Neutrophil (primary cell): ENCODE results near the gene TMEM69.
"Not testable (repeated sequence)": the region's sequence is repeated elsewhere in the genome, so short reads cannot be mapped to it uniquely, and the experiment has no call there.

ENCODE experiments used
- H3K27ac ChIP-seq: fragments of 200-600 bp; sonication (generic); 2 replicates; pipeline ENCODE4 v1.5.1; 2016; ENCODE audit warnings: mild to moderate bottlenecking, moderate library complexity
- H3K27me3 ChIP-seq: fragments of 200-600 bp; sonication (generic); 2 replicates; pipeline ENCODE4 v1.6.0; 2016; ENCODE audit warnings: mild to moderate bottlenecking
- H3K36me3 ChIP-seq: fragments of 200-600 bp; sonication (generic); 2 replicates; pipeline ENCODE4 v1.5.1; 2017
- H3K4me1 ChIP-seq, 2 experiments: fragments of 200-600 bp in 1 of 2; sonication (generic) in 1 of 2; 1 replicate in 1 of 2; 2 replicates in 1 of 2; pipeline versions ENCODE4 v1.5.1 to v1.6.1; 2013 to 2016; ENCODE audit warnings: low read depth in 1 of 2, low read length in 1 of 2, mild to moderate bottlenecking in 1 of 2, moderate library complexity in 1 of 2; ENCODE audit not compliant: control insufficient read depth in 1 of 2, insufficient read depth in 1 of 2
- H3K4me3 ChIP-seq, 2 experiments: fragments of 200-600 bp in 1 of 2; sonication (generic) in 1 of 2; 1 replicate in 1 of 2; 2 replicates in 1 of 2; pipeline ENCODE4 v1.5.1; 2013 to 2016; ENCODE audit warnings: low read depth in 1 of 2, low read length in 1 of 2, mild to moderate bottlenecking in 1 of 2, moderate library complexity in 1 of 2
- H3K9me3 ChIP-seq: fragments of 200-600 bp; sonication (generic); 2 replicates; pipeline ENCODE4 v1.5.1; 2016
- TF ChIP-seq, protein P1 (sequence below): fragments of 200-600 bp; sonication (generic); IDR thresholded peaks from 2 replicates; pipeline ENCODE4 v1.5.1; 2016; ENCODE audit warnings: antibody characterized with exemption

The TMEM69 gene

DNA sequence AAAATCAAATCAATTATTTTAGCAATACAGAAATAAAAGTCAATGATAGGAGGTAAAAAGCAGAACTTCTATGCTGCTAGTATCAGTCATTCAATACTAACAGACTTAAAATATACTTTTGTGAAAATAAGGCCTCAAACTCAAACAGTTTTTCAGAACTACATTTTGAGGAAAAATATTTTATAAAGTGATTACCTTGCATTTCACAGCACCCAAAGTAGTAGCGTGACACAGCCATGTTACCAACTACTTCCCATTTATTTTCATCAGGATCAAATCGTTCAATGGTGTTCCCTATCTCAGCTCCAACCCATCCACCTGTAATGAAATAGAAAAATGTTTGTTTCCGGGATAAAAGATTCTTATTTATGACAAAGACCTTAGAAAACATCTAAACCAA lies 28.7 kb downstream of the TMEM69 start:
- TF ChIP-seq, protein P1, sequence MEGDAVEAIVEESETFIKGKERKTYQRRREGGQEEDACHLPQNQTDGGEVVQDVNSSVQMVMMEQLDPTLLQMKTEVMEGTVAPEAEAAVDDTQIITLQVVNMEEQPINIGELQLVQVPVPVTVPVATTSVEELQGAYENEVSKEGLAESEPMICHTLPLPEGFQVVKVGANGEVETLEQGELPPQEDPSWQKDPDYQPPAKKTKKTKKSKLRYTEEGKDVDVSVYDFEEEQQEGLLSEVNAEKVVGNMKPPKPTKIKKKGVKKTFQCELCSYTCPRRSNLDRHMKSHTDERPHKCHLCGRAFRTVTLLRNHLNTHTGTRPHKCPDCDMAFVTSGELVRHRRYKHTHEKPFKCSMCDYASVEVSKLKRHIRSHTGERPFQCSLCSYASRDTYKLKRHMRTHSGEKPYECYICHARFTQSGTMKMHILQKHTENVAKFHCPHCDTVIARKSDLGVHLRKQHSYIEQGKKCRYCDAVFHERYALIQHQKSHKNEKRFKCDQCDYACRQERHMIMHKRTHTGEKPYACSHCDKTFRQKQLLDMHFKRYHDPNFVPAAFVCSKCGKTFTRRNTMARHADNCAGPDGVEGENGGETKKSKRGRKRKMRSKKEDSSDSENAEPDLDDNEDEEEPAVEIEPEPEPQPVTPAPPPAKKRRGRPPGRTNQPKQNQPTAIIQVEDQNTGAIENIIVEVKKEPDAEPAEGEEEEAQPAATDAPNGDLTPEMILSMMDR = no peak
- Histone ChIP-seq H3K27me3 (no peaks in the 10 kb centered on the region), H3K4me3 (no peak overlapping the region)

DNA sequence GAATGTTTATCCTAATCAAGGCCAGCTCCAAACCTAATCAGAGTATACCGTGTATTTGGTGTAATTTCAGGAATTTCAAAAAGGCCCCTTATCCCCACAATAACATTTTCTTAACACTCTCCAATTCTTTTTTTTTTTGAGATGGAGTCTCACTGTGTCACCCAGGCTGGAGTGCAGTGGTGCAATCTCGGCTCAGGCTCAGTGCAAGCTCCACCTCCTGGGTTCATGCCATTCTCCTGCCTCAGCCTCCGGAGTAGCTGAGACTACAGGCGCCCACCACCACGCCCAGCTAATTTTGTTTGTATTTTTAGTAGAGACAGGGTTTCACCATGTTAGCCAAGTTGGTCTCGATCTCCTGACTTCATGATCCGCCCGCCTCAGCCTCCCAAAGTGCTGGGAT lies 29.4 kb downstream of the TMEM69 start:
- not testable (repeated sequence) for H3K4me3 ChIP-seq, H3K4me1 ChIP-seq, H3K9me3 ChIP-seq, H3K27ac ChIP-seq, H3K27me3 ChIP-seq, H3K36me3 ChIP-seq

More for the DNA sequence above, 28.7 kb downstream of the TMEM69 start:
- Histone ChIP-seq H3K36me3 (no peaks in the 10 kb centered on the region), H3K27ac (no peak overlapping the region), H3K4me1 (no peaks in the 10 kb centered on the region), H3K9me3 (no peaks in the 10 kb centered on the region)

DNA sequence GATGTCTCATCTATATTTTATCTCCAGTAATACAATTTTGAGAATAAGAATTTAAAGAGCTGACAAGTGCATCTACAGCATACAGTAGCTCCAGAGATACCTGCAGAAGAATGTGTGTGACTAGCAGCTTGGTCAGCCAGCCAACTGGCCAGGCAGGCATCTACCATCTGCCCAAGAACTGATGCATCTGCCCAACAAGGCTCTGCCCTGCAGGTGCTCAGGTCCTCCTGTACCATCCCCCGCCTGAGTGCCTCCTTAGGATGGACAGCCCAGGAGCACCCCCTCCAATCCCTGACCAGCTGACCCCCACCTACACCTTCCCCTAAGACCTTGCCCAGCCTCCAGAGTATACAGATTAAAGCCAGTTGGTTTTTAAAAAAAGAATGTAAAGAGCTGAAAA lies 30.3 kb downstream of the TMEM69 start:
- Histone ChIP-seq H3K9me3 (no peaks in the 10 kb centered on the region), H3K4me3 (no peak overlapping the region), H3K4me1 (peaks cover 8% of the 10 kb centered on the region in 2 experiments), H3K27ac (no peak overlapping the region), H3K27me3 (no peaks in the 10 kb centered on the region), H3K36me3 (no peaks in the 10 kb centered on the region)
- TF ChIP-seq, protein P1 = no peak

DNA sequence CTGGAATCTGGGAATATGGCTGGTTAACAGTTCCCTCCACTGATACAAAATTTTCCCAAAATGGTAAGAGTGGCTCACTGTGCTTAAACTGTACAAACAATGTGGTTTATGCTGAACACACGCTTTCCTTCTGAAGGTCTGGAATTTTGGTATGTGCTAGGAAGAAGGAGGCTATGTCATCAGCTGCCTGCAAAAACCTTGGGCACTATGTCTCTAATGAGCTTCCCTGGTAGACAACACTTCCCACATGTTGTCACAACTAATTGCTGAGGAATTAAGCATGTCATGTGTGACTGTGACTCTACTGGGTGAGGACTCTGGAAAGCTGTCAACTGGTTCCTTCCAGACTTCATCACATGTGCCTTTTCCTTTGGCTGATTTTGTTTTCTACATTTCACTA lies 33.2 kb downstream of the TMEM69 start:
- TF ChIP-seq, protein P1 = no peak
- no peaks in the 10 kb centered on the region for H3K36me3 ChIP-seq
- H3K27ac ChIP-seq = no peak overlapping the region
- no peaks in the 10 kb centered on the region for H3K27me3 ChIP-seq
- no peak overlapping the region for H3K4me3 ChIP-seq
- H3K9me3 ChIP-seq = no peaks in the 10 kb centered on the region
- H3K4me1 ChIP-seq = peaks cover 10% of the 10 kb centered on the region in 2 experiments

DNA sequence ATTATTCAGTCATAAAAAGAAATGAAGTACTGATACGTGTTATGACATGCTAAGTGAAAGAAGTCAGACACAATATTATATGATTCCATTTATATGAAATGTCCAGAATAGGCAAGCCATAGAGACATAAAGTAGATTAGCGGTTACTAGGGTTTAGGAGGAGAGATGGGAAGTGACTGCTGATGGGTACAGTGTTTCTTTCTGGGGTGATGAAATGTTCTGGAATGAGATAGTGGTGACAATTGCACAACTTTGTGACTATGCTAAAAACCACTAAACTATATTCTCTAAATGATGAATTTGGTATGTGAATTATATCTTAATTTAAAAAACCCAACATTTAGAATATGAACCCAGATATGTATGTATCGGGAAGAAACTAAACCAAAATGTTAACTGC lies 34.8 kb downstream of the TMEM69 start:
- TF ChIP-seq, protein P1 = no peak
- no peaks in the 10 kb centered on the region for H3K27me3 ChIP-seq
- no peak overlapping the region for H3K4me3 ChIP-seq
- H3K4me1 ChIP-seq = peaks cover 10% of the 10 kb centered on the region in 2 experiments
- H3K27ac ChIP-seq = no peak overlapping the region
- H3K9me3 ChIP-seq = no peaks in the 10 kb centered on the region
- peaks cover 7% of the 10 kb centered on the region for H3K36me3 ChIP-seq

DNA sequence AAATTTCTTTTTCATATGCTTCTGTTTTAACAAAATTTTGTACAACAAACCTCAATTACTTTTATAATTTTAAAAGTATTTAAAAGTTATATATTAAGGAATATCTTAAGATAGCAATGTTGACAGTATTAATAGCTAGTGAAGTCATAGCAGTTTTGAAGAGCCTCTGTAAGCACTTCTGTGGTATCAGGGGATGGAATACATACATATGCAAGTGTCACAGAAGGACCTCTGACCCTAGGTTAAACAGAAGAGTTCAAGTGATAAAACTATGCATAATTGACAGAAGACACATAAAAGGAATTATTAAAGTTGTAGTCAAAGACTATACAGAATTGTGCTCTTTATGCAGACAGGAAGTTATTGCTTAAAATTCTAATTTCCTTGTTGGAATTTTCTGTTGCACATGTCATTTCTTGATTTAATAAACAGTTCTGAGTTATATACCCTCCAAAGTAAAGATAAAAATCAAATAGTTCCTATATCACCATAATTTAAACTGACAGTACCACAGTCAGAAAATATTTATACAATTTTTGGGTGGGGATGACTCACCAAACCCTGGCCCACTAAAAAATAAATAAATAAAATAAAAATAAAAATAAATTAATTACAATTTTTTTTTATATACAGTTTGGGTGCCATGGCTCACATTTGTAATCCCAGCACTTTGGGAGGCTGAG lies 35.4 kb downstream of the TMEM69 start:
- Histone ChIP-seq H3K4me1 (peaks cover 10% of the 10 kb centered on the region in 2 experiments), H3K4me3 (no peak overlapping the region), H3K27ac (no peak overlapping the region), H3K36me3 (peaks cover 7% of the 10 kb centered on the region), H3K27me3 (no peaks in the 10 kb centered on the region), H3K9me3 (no peaks in the 10 kb centered on the region)
- TF ChIP-seq, protein P1 = no peak

DNA sequence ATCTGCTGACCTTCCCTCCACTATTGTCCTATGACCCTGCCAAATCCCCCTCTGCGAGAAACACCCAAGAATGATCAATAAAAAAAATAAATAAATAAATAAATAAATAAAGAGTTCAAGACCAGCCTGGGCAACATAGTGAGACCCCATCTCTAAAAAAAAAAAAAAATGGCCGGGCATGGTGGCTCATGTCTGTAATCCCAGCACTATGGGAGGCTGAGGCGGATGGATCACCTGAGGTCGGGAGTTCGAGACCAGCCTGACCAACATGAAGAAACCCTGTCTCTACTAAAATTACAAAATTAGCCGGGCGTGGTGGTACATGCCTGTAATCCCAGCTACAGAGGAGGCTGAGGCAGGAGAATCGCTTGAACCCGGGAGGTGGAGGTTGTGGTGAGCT lies 38.0 kb downstream of the TMEM69 start:
- not testable (repeated sequence) for H3K4me3 ChIP-seq, H3K27ac ChIP-seq, H3K9me3 ChIP-seq, H3K36me3 ChIP-seq, H3K27me3 ChIP-seq
- H3K4me1 ChIP-seq = peaks cover 10% of the 10 kb centered on the region in 2 experiments
